HG02571 (cell line): ENCODE measurements around the gene TRRAP.

ENCODE experiments used
- ATAC-seq: cut with Tn5 transposase; IDR thresholded peaks from one replicate; pipeline ENCODE4 v1.9.1; 2021; ENCODE audit warnings: mild to moderate bottlenecking, moderate library complexity; ENCODE audit not compliant: unreplicated experiment

TRRAP gene

DNA sequence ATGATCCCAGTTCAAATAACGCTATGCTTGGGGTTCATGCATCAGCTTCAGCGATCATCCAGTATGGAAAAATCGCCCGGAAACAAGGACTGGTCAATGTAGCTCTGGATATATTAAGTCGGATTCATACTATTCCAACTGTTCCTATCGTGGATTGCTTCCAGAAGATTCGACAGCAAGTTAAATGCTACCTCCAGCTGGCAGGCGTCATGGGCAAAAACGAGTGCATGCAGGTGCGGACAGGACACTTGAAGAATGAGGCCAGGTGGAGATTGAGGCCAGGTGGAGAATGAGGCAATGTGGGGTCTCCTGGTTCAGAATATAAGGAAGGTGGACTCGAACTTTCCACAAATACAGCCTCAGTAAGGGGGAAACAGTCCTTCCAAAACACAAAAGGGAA lies 105.8 kb downstream of the TRRAP start:
- no peak for ATAC-seq

DNA sequence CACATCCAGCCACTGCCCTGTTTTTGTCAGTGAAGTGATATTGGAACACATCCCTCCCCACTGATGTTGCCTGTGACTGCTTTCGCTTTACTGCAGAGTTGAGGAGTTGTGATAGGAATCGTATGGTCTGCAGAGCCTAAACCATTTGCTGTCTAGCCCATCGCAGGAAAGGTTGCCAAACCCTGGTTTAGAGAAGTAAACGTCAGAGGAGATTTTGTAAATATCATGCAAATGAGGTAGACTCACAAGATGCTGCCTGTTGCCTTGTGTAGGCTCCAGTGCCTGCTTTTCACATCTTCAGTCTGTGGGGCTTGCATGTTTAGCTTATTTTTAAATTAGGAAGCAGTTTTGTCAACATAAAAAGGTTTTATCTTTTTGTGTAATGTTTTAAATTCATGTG lies 107.1 kb downstream of the TRRAP start:
- no peak for ATAC-seq

DNA sequence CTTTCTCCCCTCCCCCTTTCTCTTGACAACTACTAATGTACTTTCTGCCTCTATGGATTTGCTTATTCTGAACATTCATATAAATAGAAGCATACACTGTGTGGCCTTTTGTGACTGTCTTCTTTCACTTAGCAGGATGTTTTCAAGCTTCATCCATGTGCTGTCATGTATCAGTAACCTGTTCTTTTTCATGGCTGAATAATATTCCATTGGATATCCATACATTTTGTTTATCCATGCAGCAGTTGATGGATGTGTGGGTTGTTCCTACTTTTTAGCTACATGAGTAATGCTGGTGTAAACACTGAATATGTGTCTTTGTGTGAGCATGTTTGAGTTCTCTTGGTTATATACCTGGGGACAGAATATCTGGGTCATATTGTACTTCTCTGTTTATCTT lies 107.6 kb downstream of the TRRAP start:
- ATAC-seq, result no peak

DNA sequence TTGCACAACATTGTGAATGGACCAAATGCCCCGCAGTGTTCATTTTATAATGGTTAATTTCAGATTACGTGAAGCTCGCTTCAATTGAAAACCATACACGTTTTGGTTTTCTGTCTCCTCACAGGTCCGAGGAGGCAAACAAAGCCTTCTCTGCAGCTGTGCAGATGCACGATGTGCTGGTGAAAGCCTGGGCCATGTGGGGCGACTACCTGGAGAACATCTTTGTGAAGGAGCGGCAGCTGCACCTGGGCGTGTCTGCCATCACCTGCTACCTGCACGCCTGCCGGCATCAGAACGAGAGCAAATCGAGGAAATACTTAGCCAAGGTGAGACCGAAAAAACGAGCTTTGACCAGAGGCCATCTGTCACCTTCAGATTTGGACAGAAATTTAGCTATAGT lies 110.3 kb downstream of the TRRAP start:
- ATAC-seq, result no peak

DNA sequence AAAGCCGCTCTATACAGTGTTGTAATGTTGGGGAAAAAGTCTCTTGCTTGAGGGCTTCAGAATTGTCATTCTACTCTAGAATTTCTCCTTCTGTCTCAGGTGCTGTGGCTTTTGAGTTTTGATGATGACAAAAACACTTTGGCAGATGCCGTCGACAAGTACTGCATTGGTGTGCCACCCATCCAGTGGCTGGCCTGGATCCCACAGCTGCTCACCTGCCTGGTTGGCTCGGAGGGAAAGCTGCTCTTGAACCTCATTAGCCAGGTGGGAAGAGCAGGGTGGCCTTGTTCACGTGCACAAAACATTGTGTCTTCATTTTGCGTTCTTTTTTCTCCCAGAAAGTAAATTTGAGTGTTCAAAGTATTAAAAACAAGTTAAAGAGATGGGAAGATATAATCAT lies 112.0 kb downstream of the TRRAP start:
- ATAC-seq, result no peak

DNA sequence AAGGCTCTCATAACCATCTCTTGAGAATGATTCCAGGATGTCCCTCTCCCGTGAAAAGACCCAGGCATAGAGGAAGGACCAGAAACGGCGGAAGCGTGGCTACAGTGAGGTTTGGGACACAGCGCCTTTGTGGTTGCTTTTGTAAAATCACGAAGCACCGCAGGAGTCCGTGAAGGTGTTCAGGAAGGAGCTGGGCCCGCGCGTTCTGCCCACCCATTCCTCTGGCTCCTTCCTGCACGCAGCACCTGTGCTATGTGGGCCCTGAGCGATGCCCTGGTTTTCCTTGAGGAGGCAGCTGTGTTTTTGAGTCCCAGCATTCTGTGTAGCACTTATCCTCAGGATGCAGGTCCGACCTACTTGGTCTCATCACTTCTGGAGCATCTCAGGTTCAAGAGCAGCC lies 112.8 kb downstream of the TRRAP start:
- ATAC-seq, result no peak

DNA sequence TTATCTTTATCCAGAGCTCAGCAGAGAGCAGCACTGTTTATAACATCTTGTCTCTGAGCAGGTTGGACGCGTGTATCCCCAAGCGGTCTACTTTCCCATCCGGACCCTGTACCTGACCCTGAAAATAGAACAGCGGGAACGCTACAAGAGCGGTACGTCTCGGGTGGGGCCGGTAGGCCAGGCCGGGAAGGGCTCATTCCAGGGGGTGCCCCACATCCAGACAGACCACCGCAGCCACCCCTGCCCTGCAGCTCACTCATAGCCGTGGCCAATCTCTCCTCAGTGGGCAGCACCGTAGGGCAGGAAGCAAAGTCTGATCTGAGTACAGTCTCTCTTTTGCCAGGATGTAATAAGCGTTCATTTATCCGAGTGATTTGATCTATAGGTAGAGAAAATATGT lies 113.7 kb downstream of the TRRAP start:
- ATAC-seq, result no peak

DNA sequence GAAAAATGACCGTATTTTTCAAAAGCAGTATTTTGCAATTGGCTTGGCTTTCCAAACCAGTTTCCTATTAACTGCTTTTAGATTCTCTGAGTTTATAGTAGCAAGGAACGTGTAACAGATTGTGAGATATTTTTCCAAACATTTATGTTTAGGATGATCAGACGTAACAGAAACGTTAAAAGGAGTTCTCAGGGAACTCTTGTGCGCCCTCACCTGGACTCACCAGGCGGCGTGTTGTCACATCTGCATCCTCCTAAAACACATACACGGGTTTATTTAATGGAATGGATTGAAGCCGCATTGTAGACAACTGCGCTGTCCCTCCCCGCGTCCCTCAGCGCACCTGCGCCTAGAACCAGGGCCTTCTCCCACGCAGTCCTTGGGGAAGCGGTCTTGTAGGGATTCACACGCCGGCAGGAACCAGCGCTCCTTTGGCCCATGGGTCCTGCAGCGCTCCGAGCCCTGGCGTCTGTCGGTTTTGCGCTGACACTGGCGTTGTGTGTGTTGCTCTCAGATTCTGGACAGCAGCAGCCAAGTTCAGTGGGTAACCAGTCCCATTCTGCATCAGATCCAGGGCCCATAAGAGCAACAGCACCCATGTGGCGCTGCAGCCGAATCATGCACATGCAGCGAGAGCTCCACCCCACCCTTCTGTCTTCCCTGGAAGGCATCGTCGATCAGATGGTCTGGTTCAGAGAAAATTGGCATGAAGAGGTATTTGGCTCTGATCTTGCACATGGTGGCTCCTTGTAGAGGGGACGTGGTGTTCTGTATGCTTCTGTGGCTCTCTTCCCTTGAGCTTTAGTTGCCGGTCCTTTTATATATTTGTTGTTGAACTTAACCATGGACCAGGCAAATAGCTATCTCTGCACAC lies 114.9 kb downstream of the TRRAP start:
- no peak for ATAC-seq

DNA sequence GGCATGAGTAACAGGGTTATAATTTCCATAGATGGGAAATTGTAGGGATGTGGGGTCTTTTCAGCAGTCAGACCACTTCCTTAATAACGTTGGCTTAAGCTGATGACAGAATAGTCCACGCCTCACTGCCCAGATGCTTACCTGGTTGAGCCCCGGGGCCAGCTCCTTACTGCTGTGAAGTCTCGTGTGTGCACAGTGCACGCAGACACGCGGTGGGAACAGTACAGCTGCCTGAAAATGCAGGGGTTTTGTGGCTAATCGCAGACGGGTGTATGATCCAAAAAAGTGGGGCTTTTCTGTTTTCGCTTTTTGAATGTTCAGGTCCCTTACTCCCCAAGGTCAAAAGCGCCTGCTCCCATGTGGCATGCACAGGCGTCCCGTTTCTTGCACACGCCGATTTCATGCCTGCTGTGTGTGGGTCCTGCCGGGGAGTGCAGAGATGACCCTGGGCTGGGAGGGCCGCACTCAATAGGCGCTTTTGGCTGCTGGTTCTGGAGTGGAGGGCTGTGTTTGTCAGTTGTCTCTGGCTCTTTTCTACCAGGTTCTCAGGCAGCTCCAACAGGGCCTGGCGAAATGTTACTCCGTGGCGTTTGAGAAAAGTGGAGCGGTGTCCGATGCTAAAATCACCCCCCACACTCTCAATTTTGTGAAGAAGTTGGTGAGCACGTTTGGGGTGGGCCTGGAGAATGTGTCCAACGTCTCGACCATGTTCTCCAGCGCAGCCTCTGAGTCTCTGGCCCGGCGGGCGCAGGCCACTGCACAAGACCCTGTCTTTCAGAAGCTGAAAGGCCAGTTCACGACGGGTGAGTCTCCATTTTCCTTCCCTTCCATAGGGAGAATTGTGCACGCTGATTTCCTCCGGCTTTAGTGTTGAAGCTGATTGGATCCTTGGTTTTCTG lies 116.0 kb downstream of the TRRAP start:
- no peak for ATAC-seq

DNA sequence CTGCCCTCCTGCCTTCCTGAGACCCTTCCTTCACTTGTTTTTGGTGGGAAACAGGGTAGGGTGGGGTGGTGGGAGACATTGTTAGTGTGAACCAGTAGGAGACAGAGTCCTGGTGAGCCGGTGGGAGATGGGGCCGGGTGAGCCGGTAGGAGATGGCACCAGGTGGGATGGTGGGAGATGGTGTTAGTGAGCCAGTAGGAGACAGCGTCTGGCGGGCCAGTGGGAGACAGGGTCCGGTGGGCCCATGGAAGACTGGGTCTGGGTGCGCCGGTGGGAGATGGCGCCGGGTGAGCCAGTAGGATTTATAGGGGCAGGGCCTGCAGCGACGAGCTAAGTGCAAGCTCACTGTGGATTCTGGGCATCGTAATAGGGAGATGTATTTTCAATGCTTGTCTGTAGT lies 116.8 kb downstream of the TRRAP start:
- no peak for ATAC-seq

DNA sequence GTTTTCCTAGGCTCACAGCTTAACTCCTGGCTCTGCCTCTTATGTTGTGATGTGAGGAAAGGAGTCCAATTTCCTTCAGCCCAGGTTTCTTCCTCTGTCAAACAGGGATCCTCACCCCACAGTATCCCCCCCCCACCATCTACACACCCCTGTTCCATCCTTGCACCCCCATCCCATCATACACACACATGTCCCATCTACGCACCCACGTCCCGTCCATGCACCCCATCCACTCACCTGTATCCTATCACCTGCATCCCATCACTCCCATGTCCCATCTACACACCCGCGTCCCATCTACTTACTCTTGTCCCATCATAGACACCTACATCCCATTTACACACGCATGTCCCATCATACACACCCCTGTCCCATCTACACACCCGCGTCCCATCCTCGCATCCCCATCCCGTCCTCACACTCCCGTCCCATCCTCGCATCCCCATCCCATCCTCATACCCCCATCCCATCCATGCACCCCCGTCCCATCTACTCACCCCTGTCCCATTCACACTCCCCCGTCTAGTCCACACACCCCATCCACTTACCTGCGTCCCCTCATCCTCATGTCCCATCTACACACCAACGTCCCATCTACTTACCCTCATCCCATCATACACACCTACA lies 117.3 kb downstream of the TRRAP start:
- no peak for ATAC-seq

DNA sequence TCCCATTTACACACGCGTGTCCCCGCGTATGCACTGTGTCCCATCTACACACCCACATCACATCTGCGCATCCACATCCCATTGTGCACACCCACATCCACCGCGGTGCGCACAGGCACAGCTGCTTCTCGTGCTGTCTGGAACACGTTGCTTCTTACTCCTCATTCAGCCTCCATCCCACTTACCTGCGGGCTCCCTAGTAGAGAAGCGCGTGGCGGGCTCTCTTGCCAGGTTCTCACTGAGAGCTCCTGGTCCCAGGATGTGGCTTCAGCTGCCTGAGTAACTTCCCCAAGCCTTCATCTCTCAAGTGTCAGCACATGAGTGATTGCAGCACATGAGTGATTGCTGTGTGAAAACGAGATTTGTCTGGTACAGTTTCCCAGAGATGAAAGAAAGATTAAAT lies 117.8 kb downstream of the TRRAP start:
- ATAC-seq, result no peak

DNA sequence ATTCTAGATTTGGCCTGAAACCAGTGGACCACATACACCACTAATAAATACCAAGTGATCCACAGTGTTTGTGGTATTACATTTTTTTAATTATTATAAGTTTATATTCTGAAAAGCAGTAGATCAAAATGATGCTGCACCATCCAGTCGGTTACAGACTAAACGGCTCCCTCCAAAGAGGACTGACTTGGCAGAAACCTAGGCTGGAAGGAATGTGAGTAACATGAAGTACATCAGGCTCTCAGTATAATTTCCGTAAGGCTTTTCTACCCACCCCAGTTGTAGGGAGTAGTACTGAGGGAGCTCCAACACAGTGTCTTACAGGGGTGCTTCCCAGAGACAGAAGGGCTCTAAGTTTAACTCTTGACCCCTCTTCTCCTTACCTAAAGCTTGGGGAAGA lies 119.5 kb downstream of the TRRAP start:
- no peak for ATAC-seq

DNA sequence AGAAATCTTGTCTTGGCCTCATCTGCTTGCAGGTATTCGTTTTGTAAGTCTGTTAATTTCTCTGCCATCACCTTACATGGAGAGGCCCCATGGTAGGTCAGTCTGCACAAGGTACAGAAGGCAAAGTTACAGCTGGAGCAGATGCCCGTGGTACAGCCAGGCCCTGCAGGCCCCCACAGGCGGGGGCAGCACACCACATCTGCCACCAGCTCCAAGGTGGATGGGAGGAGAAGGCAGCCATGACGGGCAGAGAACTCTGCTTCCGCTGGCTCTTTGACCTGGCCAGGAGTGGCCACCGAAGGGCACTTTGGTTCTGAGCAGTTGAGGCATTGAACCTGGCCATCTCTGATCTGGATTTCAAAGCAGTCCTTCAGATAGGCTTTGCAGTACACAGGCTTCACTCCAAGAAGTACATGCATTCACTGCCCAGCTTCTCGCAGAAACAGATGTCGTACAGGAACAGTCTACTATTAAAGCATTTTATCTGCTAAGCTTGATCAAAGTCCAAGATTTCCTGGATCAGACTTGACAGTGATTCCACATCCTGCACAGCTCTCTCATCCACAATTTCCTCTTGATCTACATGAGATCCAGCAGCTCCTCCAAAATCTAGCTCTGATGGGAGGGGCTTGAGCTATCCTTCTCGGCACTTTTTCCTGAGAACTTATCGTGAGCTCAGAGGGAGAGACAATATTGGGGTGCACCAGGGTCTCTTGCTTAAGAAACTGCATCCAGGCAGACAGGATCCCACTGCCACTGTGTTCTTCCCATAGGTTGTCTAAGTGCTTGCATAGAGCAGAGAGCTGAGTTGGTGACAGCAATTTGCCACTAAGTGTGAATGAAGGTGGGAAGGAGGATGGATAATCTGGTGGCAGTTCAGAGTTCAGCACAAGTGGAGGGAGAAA lies 120.7 kb downstream of the TRRAP start:
- ATAC-seq, result no peak

DNA sequence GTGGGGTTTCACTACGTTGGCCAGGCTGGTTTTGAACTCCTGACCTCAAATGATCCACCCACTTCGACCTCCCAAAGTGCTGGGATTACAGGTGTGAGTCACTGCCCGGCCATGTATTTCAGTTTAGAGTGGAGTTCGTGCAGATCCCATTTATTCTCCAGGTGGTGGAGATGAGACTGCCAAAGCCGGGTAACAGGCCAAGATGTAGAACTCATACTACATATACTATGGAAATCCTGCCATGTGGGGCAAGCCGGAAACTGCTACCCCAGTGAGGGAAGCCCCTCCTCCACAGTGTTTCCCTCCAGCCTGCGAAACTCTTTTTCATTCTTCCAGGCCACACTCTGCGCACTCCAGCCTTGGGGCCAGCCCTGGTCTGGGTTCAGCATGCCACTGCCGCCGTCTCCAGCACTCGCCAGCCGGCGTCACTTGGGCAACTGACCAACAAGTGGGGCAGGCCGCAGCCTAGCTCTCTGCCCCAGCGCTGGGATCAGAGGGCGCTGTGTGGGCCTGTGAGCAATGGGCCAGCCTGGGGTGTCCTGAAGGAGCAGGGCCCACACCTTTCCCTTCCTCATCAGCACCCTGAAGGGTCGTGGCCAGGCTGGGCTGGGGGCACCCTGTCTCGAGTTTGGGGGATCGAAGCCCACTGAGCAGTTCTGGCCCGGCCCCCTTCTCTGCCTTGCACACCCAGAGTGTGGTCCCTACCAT lies 122.0 kb downstream of the TRRAP start:
- ATAC-seq, result no peak

DNA sequence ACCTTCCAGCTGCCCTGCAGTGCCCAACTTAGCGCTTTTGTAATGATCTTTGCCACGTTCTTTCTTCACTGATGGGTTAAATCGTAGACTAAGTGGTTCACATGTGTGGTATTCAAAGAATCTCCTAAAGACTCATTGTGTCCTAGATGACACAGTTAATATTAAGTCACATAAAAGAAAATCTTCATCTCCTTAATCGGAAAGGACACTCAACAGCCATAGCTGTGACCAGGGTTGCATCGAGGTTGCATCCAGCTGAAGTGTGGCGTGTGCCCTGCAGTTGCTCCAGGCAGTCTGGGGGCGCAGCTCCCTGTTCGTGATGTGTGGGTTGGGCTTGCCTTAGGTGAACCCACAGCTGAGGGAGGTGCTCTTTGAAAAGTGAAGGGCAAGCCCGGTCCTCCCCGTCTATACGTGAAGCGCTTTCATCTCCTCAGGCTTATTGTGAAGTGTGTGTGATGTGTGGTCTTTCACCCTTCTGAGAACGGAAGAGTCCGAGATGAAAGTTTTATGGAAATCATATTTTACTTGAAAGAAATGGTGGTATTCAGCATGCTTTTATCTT lies 122.7 kb downstream of the TRRAP start:
- ATAC-seq, result no peak

DNA sequence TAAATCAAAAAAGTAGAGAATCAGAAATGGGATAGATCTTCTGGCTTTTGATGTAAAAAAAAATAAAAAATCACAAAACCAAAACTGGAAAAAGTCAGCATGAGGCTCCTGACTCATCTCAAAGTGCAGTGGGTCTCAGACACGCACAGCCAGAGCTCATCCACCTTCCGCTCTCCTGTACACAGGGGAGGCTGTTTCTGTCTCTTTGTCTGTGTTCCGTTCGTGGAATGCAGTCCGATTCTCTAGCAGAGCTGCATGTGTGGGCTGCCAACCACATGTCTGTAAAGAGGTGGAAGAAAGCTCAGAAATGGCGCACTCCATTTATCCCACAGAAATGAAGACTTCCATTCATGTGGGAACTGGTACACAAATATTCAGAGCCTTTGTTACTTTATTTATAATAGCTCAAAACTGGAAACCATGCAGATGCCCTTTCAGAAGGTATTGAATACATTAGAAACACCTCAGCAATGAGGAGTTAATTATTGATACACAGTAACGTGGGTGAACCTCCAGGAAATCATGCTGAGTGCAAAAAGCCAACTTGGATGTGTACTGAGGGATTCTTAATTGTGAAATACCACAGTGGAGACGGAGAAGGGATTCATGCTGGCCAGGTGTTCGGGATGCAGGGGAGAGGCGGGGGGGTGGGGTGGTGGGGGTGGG lies 123.3 kb downstream of the TRRAP start:
- no peak for ATAC-seq

DNA sequence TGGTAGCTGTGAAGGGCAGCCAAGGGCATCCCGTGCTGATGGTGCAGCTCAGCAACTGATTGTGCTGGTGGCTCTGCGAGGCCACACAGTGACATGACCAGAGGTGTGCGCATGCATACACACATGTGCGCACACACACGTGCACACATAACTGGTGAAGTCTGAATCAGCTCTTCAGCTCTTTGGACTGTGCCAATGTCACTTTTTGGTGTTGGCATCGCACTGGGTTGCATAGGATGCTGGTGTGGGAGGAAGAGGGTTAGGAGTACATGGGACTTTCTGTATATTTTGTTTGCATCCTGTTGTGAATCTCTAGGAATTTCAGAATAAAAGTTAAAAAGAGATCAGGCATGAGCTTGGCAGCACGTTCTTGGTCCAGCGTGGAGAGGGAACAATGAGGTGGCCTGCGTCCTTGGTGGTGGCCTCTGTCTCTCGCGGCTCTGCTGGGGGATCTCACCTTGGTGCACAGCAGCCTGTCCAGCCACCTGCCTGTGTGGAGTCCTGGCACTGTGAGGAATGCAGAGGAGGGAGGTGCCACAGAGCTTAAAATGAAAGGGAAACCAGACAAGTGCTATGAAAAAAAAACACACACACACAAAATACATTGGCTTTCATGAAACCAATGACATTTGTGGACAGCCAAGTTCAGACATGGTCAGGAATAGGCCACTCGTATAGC lies 124.0 kb downstream of the TRRAP start:
- ATAC-seq, result no peak

DNA sequence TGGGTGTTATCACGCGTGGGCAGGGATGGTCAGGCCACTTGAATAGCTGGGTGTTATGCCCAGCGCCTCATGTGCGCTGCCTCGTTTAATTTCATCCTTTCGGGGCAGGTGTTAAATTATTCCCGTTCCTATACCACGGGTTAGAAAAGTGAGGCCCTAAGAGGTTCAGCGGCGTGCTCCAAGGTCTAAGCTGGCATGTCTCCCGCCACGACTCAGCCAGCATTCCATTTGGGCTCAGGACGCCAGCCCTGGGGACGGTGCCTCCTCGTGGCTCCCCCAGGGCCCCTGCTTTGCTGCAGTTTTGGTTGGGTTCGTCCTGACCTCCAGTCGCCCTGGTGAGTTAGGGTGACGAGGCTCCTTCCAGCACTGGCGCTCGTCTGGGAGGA lies 124.5 kb downstream of the TRRAP start:
- ATAC-seq, result no peak
